Psoas muscle (tissue), 8 donors: ENCODE measurements around the gene HSD17B12. TPM values are rescaled to one million over a fixed set of nuclear protein-coding genes. Genes with fewer than 3 reads are reported as not detected.

Experiments
- ATAC-seq, 4 donors: fragments of 200-7000 bp; cut with Tn5 transposase; one replicate each; pipeline ENCODE4 v1.9.1; 2020; ENCODE audit warnings: moderate library complexity in 3 of 4, mild to moderate bottlenecking in 2 of 4
- DNase-seq, 2 donors: peaks; one replicate each; pipeline ENCODE4 v3.0.0-alpha.2; 2020
- H3K27ac ChIP-seq: fragments of 200-600 bp; one replicate; pipeline ENCODE4 v1.8.0; 2022
- H3K27me3 ChIP-seq, 3 donors: fragments of 200-600 bp in 1 of 3; one replicate each; pipeline versions ENCODE4 v1.6.1 to v1.8.0; 2013 to 2022; ENCODE audit warnings: low read length in 2 of 3, mild to moderate bottlenecking in 2 of 3, moderate library complexity in 1 of 3; ENCODE audit not compliant: insufficient read depth in 3 of 3
- H3K36me3 ChIP-seq, 2 donors: fragments of 200-600 bp in 1 of 2; one replicate each; pipeline versions ENCODE4 v1.6.1 to v1.8.0; 2013 to 2022; ENCODE audit warnings: low read depth in 1 of 2, mild to moderate bottlenecking in 1 of 2, moderate library complexity in 1 of 2; ENCODE audit not compliant: insufficient read depth in 1 of 2
- H3K4me1 ChIP-seq: fragments of 200-600 bp; one replicate; pipeline ENCODE4 v1.8.0; 2022
- H3K4me3 ChIP-seq: fragments of 200-600 bp; one replicate; pipeline ENCODE4 v1.8.0; 2022; ENCODE audit warnings: mild to moderate bottlenecking
- H3K9me3 ChIP-seq: fragments of 200-600 bp; one replicate; pipeline ENCODE4 v1.8.0; 2022
- CTCF ChIP-seq: fragments of 200-600 bp; IDR thresholded peaks from one replicate; pipeline ENCODE4 v1.8.0; 2022; ENCODE audit warnings: antibody characterized with exemption
- WGBS, 3 donors: extraction: QIAGEN DNeasy Blood & Tissue Kit; methylation state at CpG; one replicate each; pipeline versions ENCODE4 v1.1.6 to v1.1.7; 2013; 5-methylcytosine and 5-hydroxymethylcytosine counted together
- intact Hi-C, 2 donors: fragments of 100-400 bp; cut with DNase I; formaldehyde crosslinking; loops; one replicate each; pipeline versions ENCODE4 v1.11.0 to v1.14.2; 2022
- polyA plus RNA-seq, 3 donors: library from polyadenylated mRNA; stranded (reverse); fragments of 200-250 nt; gene quantifications; one replicate each; pipeline ENCODE4 v1.2.3, GENCODE V29; 2013
- total RNA-seq, 4 donors: library from RNA; stranded (reverse); fragmentation: NEBNext Ultra II Directional in 2 of 4; extraction: Animal tissue kit (Norgen Biotek cat#: 25700) in 2 of 4; gene quantifications; one replicate each; pipeline versions ENCODE4 v1.2.1 to v1.2.4, GENCODE V29; 2021 to 2023
- donor health status: healthy with polysubstance abuse.
- donor health status: DM: no; HTN: no; CAD: no; lungs with moderate emphysema.
- donor health status: Bipolar disorder and iron deficiency.
- donor health status: healthy.
- donor health status: DM: yes; HTN: yes; CAD: no.
- donor health status: DM: no; HTN: no; CAD: no.
- donor health status: DM: no; HTN: no; CAD: no.
- donor health status: DM: yes; HTN: yes; CAD: no.

HSD17B12 gene
- total and polyA plus RNA-seq, 7 donors, result 29.2 to 82.0 (median 45.0) TPM

DNA sequence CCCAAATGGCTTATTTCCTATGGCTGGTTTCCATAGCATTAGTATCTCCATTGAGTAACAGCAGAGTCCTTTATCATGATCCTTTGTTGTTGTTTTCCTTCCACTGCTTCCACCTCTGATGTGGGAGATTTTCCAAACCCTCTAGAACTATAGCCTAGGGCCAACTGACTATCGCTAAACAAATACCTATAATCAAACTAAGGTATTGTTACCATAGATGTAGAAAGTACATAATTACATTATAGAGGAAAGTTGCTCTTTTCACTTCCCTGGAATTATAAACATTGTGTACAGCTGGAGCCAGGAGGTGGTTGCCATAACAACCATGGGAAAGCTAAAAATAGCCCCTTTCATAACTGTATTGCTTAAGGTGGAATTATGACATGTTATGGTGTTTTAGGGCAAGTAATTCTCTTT, 153.1 kb downstream of the HSD17B12 start:
- no peak for TF ChIP-seq CTCF
- DNase-seq (no peak), ATAC-seq (no peak)
- Histone ChIP-seq H3K4me1 (peaks cover 74% of the 10 kb centered on the region), H3K27me3 (no peaks in the 10 kb centered on the region), H3K9me3 (no peaks in the 10 kb centered on the region), H3K4me3 (no peak overlapping the region), H3K27ac (no peak overlapping the region), H3K36me3 (peaks cover 0 to 2% of the 10 kb centered on the region in 2 donors)
- 65 to 79% (median 78%) methylated on average over 1 of the region's 1 CpG for WGBS, 3 donors
- intact Hi-C loops, result no loop called here

DNA sequence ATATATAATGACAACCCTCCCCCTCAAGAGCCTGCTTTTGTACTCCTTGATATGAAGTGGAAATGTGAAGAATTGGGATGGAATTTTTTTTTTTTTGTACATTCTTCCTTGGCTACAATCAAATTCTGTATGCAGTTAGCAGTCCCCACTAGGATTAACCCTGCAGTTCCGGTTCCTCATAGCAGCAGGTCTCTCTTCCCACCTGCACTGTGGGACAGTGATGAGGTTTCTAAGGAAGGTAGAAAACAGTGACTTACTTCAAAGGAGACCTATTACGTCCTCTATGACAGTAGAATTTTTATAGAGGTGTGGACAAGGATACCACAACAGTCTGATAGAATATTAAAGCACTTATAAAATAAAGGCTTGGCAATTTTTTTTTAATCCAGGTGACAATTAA, 153.7 kb downstream of the HSD17B12 start:
- no peaks in the 10 kb centered on the region for H3K9me3 ChIP-seq
- H3K27me3 ChIP-seq, result no peaks in the 10 kb centered on the region
- intact Hi-C loops, result no loop called here
- H3K36me3 ChIP-seq, result peaks cover 0 to 5% of the 10 kb centered on the region in 2 donors
- no peak for DNase-seq
- peaks cover 70% of the 10 kb centered on the region for H3K4me1 ChIP-seq
- 76 to 89% (median 76%) methylated on average over 2 of the region's 2 CpGs for WGBS, 3 donors
- ATAC-seq, result no peak
- TF ChIP-seq CTCF, result no peak
- H3K4me3 ChIP-seq, result no peak overlapping the region
- H3K27ac ChIP-seq, result no peak overlapping the region

- Histone ChIP-seq H3K27ac (no peak overlapping the region), H3K9me3 (no peaks in the 10 kb centered on the region), H3K4me3 (no peak overlapping the region), H3K27me3 (no peaks in the 10 kb centered on the region), H3K4me1 (peaks cover 63% of the 10 kb centered on the region), H3K36me3 (peaks cover 4 to 5% of the 10 kb centered on the region in 2 donors)
- 42 to 60% (median 45%) methylated on average over 7 of the region's 7 CpGs for WGBS, 3 donors
- TF ChIP-seq CTCF, result no peak
- intact Hi-C loops, result no loop called here
- no peak for DNase-seq
- no peak for ATAC-seq
Observed at GRCh38 chr11:43835104-43835503, 154.6 kb downstream of the HSD17B12 start.

DNA sequence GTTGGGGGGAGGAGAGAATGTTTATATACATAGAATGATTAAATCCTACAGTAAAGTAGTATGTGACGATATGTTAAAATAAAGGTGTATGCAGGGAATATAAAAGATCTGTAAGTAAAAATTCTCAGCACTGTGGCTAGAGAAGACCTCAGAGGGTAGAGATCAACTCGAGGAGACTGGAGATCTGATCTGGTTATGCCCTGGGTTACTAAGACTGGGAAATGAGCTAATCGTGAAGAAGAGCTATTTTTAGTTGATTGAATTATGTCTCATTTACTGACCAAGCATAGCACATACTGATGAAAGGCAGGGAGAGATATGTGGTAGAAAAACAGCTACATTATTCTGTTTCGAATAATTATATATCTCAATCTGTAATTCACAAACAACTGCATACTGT, 157.3 kb downstream of the HSD17B12 start:
- Histone ChIP-seq H3K9me3 (no peaks in the 10 kb centered on the region), H3K27ac (peak overlapping the region; percentile 82), H3K27me3 (no peaks in the 10 kb centered on the region), H3K4me1 (peaks cover 45% of the 10 kb centered on the region), H3K4me3 (peak overlapping the region; percentile 35), H3K36me3 (peaks cover 4 to 5% of the 10 kb centered on the region in 2 donors)
- TF ChIP-seq CTCF, result no peak
- ATAC-seq, result peak; percentile 91 to 99 (median 96)
- intact Hi-C loops, result no loop called here
- 37 to 38% (median 38%) methylated on average over 4 of the region's 4 CpGs for WGBS, 3 donors
- no peak for DNase-seq

DNA sequence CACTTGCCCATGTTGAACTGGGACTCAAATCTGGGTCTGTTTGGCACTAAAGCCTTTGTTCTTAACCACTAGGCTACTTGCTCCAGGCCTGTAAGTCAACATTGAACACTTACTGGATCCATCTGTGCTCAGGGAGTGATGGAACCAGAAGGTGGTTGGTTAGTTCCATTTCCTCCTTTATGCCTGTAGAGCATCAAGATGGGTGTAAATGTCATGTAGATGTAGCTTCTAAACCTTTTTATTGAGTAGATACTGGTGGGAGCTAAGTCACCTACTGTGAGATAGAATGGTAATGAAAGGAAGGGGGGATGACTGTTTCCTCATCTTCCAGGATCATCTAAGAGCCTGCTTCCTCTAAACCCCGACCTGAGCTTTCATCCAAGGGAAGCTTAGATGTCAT, 161.5 kb downstream of the HSD17B12 start:
- no peak overlapping the region for H3K4me3 ChIP-seq
- H3K27me3 ChIP-seq, result no peaks in the 10 kb centered on the region
- ATAC-seq (no peak), DNase-seq (no peak)
- WGBS, 3 donors, result 86 to 90% (median 89%) methylated on average over 1 of the region's 1 CpG
- no peak for TF ChIP-seq CTCF
- H3K36me3 ChIP-seq, result peaks cover 4 to 5% of the 10 kb centered on the region in 2 donors
- intact Hi-C loops, result no loop called here
- peaks cover 17% of the 10 kb centered on the region for H3K4me1 ChIP-seq
- no peak overlapping the region for H3K27ac ChIP-seq
- no peaks in the 10 kb centered on the region for H3K9me3 ChIP-seq
